Measurements from ENCODE around the gene POU2F2. TPM values are rescaled to one million over a fixed set of nuclear protein-coding genes. Genes with fewer than 3 reads are reported as not detected.

Gene POU2F2
- total and polyA plus RNA-seq, 2 experiments from 2014 or later = 2.3 to 4.6 TPM

GRCh38 chr19:42154471-42155323, 22.5 kb upstream of the POU2F2 start:
- H3F3A ChIP-seq (replicated peaks; ENCODE audit: low read depth) = 0 out of 2 replicates have a peak, but pooled peaks cover 9% of the 10 kb centered on the region
- peaks cover 32% of the 10 kb centered on the region for H3K4me1 ChIP-seq (ENCODE audit: insufficient read depth)
- no peaks in the 10 kb centered on the region for H4K20me1 ChIP-seq (replicated peaks; ENCODE audit: insufficient read depth)
- H3K36me3 ChIP-seq (ENCODE audit: insufficient read depth) = no peaks in the 10 kb centered on the region
- H3K27ac ChIP-seq (ENCODE audit: low read depth) = no peak overlapping the region
- no peaks in the 10 kb centered on the region for H3K79me2 ChIP-seq (replicated peaks; ENCODE audit: insufficient read depth)
- Mint-ChIP-seq H3K9me3 (no peaks in the 10 kb centered on the region), H3K27me3 (ENCODE audit: insufficient read depth, low read depth, poor library complexity) (peaks cover 26% of the 10 kb centered on the region), H3K36me3 (ENCODE audit: low read depth) (no peaks in the 10 kb centered on the region; the same call in 2 of the 3 replicates), H3K4me3 (peak overlapping the region; percentile 3; the same call in 1 of the 3 replicates), H3K27ac (no peak overlapping the region), H3K4me1 (peaks cover 49% of the 10 kb centered on the region)
- TF ChIP-seq CREB1 (CRISPR knock-in tag; IDR thresholded peaks at IDR 0.05; ENCODE audit: low read depth) (no peak), STAT1 (IDR thresholded peaks at IDR 0.05; ENCODE audit: unreplicated experiment) (no peak), POLR2AphosphoS5 (IDR thresholded peaks at IDR 0.05; ENCODE audit: low read depth) (no peak), CTCF (conservative IDR thresholded peaks at IDR 0.05; ENCODE audit: low read depth in 2 of 2) (no peak), NANOG (IDR thresholded peaks at IDR 0.05; ENCODE audit: borderline replicate concordance) (no peak), ZNF331 (CRISPR knock-in tag; IDR thresholded peaks at IDR 0.05; ENCODE audit: low read depth) (no peak), ZNF462 (CRISPR knock-in tag; IDR thresholded peaks at IDR 0.05) (no peak), ZNF114 (CRISPR knock-in tag; IDR thresholded peaks at IDR 0.05) (no peak), EZH2phosphoT487 (IDR thresholded peaks at IDR 0.05; ENCODE audit: unreplicated experiment) (no peak), ETS1 (IDR thresholded peaks at IDR 0.05) (no peak), EZH2 (IDR thresholded peaks at IDR 0.05; ENCODE audit: low read depth, unreplicated experiment) (no peak)
- no peak overlapping the region for H3K4me3 ChIP-seq
- H3K9me2 ChIP-seq (ENCODE audit: insufficient read depth) = no peaks in the 10 kb centered on the region
- H3K27me3 ChIP-seq (ENCODE audit: insufficient read depth) = 0 out of 2 replicates have a peak, but pooled peaks cover 7% of the 10 kb centered on the region
- DNase-seq (ENCODE audit: low spot score) = no peak
- ATAC-seq = no peak; the same call in 2 of the 3 replicates
- H3K4me2 ChIP-seq = no peak overlapping the region; the same call in 1 of the 2 replicates
- H2AFZ ChIP-seq = peak overlapping the region; percentile 52

Data from GM23338 (cell line).